Activated B cell treated with CpG ODN at 0.5 μM for 24 hours (primary cell): ENCODE data around the gene SARNP. TPM values are rescaled to one million over a fixed set of nuclear protein-coding genes. Genes with fewer than 3 reads are reported as not detected.
A peak's percentile ranks its signal among the peaks of the same experiment; 100 is the strongest.

ENCODE experiments used
- ATAC-seq: fragments of 200-7000 bp; cut with Tn5 transposase; one replicate; pipeline ENCODE4 v1.10.0; 2021; ENCODE audit warnings: low read depth, mild to moderate bottlenecking, moderate library complexity
- CTCF ChIA-PET: fragments of 350-600 bp; sonication (Branson Sonifier 250); formaldehyde crosslinking; loops from one replicate; lab custom pipeline; 2021; ENCODE audit warnings: antibody characterized with exemption; lab: Charles Lee
- POLR2A ChIA-PET: fragments of 350-600 bp; sonication (Branson Sonifier 250); formaldehyde crosslinking; loops from one replicate; lab custom pipeline; 2021; ENCODE audit warnings: antibody characterized with exemption; lab: Charles Lee
- DNase-seq: peaks from one replicate; pipeline ENCODE4 v3.0.0; 2022
- H3K27ac Mint-ChIP-seq: one replicate; pipeline ENCODE4 v1.8.0; 2020; ENCODE audit warnings: mixed read lengths
- H3K27me3 Mint-ChIP-seq: one replicate; pipeline ENCODE4 v1.8.0; 2021; ENCODE audit warnings: mixed read lengths
- H3K36me3 Mint-ChIP-seq: one replicate; pipeline ENCODE4 v1.8.0; 2021; ENCODE audit warnings: low read depth, mixed read lengths
- H3K4me1 Mint-ChIP-seq: one replicate; pipeline ENCODE4 v1.8.0; 2021; ENCODE audit warnings: mixed read lengths
- H3K4me3 Mint-ChIP-seq: one replicate; pipeline ENCODE4 v1.8.0; 2020; ENCODE audit warnings: mild to moderate bottlenecking, mixed read lengths
- H3K9me3 Mint-ChIP-seq: one replicate; pipeline ENCODE4 v1.8.0; 2020; ENCODE audit warnings: mixed read lengths
- intact Hi-C: fragments of 100-400 bp; cut with micrococcal nuclease; formaldehyde crosslinking; loops from one replicate; pipeline ENCODE4 v1.15.1; 2024
- total RNA-seq: library from RNA; stranded (reverse); gene quantifications from 2 replicates; pipeline ENCODE4 v1.2.3, GENCODE V29; 2022
- TF ChIP-seq, protein P1 (sequence below): fragments of 200-600 bp; IDR thresholded peaks from one replicate; pipeline ENCODE4 v1.8.0; 2022; ENCODE audit warnings: antibody characterized with exemption, mild to moderate bottlenecking

The SARNP gene
- total RNA-seq, 1 donor from 2014 or later = 53.6 TPM

DNA sequence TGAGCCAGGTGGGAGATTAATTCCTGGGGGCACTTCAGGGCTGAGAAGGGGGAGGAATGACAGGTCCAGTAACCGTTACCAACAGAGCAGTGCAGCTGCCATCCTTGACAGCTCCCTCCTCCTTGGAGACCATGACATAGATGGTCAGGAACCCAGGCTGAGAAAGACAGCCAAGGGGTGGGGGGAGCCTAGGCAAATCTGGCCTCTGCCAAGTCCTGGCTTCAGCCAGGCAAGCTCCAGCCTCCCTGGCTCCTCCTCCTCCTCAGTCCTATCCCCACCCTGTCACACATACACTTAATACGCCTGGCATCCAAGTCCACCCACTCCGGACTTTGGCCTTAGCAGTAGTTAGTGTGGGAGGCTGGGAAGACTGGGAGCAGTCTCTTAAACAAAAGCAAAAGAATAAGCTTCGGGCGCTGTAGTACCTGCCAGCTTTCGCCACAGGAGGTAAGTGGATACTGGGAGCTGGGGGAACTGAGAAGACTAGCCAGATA lies 97.4 kb downstream of the SARNP start, which contains the start of gene RDH5:
Gene RDH5, plus strand, starts transcription at position 323 of the 494 bp plus-strand sequence. CDS start 792 bp downstream, outside the sequence.
- intact Hi-C loops = no loop called here
- ChIA-PET CTCF (interaction anchor here (1.3 to 4.8 kb wide), 2 partner anchors 17 to 18 kb away, joined by 3 to 29 read pairs; no protein-coding TSS in a partner anchor), POLR2A (interaction anchor here (3.9 kb wide), 1 partner anchor 10 kb away, joined by 14 read pairs; the partner anchor contains the start of gene CD63)
- Mint-ChIP-seq H3K4me3 (no peak within 1 kb of the TSS), H3K4me1 (peaks cover 39% of the 10 kb centered on the region), H3K27me3 (peaks cover 2% of the 10 kb centered on the region), H3K27ac (no peak within 1 kb of the TSS), H3K9me3 (no peaks in the 10 kb centered on the region), H3K36me3 (peaks cover 25% of the 10 kb centered on the region)
- TF ChIP-seq, protein P1, sequence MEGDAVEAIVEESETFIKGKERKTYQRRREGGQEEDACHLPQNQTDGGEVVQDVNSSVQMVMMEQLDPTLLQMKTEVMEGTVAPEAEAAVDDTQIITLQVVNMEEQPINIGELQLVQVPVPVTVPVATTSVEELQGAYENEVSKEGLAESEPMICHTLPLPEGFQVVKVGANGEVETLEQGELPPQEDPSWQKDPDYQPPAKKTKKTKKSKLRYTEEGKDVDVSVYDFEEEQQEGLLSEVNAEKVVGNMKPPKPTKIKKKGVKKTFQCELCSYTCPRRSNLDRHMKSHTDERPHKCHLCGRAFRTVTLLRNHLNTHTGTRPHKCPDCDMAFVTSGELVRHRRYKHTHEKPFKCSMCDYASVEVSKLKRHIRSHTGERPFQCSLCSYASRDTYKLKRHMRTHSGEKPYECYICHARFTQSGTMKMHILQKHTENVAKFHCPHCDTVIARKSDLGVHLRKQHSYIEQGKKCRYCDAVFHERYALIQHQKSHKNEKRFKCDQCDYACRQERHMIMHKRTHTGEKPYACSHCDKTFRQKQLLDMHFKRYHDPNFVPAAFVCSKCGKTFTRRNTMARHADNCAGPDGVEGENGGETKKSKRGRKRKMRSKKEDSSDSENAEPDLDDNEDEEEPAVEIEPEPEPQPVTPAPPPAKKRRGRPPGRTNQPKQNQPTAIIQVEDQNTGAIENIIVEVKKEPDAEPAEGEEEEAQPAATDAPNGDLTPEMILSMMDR = no peak
- DNase-seq (no peak), ATAC-seq (no peak)

DNA sequence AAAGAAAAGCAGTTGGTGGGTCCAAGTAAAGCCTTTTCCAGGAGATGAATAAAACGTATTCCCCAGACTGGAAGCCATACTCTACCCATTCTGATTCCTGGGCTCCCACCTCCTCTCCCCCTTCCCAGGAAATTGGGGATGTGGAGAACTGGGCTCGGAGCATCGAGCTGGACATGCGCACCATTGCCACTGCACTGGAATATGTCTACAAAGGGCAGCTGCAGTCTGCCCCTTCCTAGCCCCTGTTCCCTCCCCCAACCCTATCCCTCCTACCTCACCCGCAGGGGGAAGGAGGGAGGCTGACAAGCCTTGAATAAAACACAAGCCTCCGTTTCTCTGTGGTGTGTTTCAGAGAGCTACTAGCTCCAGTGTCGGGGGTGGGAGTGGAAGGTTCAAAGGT lies 98.2 kb downstream of the SARNP start:
- no peak for ATAC-seq
- no peaks in the 10 kb centered on the region for H3K9me3 Mint-ChIP-seq
- intact Hi-C loops = no loop called here
- H3K4me3 Mint-ChIP-seq = no peak overlapping the region
- TF ChIP-seq, protein P1 = no peak
- CTCF ChIA-PET = interaction anchor here (4.8 kb wide), 1 partner anchor 18 kb away, joined by 29 read pairs; no protein-coding TSS in a partner anchor
- POLR2A ChIA-PET = interaction anchor here (3.9 kb wide), 1 partner anchor 10 kb away, joined by 14 read pairs; the partner anchor contains the start of gene CD63
- peaks cover 2% of the 10 kb centered on the region for H3K27me3 Mint-ChIP-seq
- H3K4me1 Mint-ChIP-seq = peaks cover 34% of the 10 kb centered on the region
- no peak overlapping the region for H3K27ac Mint-ChIP-seq
- DNase-seq = no peak
- H3K36me3 Mint-ChIP-seq = peaks cover 20% of the 10 kb centered on the region

DNA sequence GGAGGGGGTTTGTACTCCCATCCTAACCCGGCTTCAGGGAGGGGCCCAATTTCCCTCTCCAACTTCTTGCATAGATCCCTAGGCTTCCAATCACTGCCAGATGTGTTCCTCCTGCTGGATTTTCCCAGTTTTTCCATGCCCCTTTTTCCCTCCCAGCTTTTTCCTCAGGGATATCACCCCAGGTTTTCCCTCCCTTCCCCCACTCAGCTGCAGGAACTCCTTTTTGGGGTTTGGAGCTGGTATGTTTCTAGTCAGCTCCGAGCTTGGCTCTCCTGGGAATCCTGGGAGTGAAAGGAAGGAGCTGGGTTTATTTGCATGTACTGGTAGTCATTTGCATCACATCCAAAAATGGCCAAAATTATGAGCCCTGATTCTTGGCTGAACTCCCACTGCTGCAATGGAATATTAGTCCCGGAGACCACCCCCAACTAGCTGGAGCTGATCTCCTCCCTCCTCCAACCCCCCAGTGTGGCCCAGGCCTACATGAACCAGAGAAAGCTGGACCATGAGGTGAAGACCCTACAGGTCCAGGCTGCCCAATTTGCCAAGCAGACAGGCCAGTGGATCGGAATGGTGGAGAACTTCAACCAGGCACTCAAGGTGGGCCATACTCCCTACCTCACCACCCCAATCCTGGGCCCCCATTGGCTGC lies 98.8 kb downstream of the SARNP start:
- intact Hi-C loops = no loop called here
- no peak for DNase-seq
- TF ChIP-seq, protein P1 = no peak
- CTCF ChIA-PET = interaction anchor here (1.7 to 4.8 kb wide), 3 partner anchors 12 to 62 kb away, joined by 4 to 29 read pairs (median 15); no protein-coding TSS in a partner anchor
- Mint-ChIP-seq H3K4me3 (no peak overlapping the region), H3K9me3 (no peaks in the 10 kb centered on the region), H3K27ac (no peak overlapping the region), H3K36me3 (peaks cover 17% of the 10 kb centered on the region), H3K27me3 (peaks cover 2% of the 10 kb centered on the region), H3K4me1 (peaks cover 34% of the 10 kb centered on the region)
- ATAC-seq = no peak
- POLR2A ChIA-PET = interaction anchor here (3.9 kb wide), 1 partner anchor 11 kb away, joined by 14 read pairs; the partner anchor contains the start of gene CD63

DNA sequence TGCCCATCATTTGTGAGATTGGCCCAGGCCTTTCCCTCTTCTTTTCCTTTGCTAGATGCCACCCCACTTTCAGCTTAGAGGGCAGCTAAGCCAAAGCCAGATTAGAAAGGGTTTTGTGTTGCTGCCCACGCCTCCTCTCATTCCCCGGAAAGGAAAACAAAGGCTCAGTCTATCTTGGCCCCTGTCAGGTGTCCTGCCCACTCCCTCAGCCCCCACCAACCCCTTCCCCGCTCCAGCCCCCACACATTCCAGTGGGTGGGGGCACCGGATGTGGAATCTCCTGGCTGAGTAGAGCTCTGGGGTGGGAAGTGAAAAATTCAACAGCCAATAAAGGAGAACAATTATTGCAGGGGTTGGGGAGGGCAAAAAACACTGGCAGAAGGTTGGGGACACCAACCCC lies 99.5 kb downstream of the SARNP start:
- Mint-ChIP-seq H3K27me3 (peaks cover 2% of the 10 kb centered on the region), H3K27ac (peak overlapping the region; percentile 30), H3K36me3 (peaks cover 15% of the 10 kb centered on the region), H3K4me3 (peak overlapping the region; percentile 92), H3K9me3 (no peaks in the 10 kb centered on the region), H3K4me1 (peaks cover 34% of the 10 kb centered on the region)
- ChIA-PET POLR2A (interaction anchor here (1.3 to 3.9 kb wide), 2 partner anchors 12 to 256 kb away, joined by 3 to 14 read pairs; partner anchors contain the start of genes CD63 and RAB5B), CTCF (interaction anchor here (1.7 to 4.8 kb wide), 3 partner anchors 11 to 62 kb away, joined by 4 to 29 read pairs (median 15); no protein-coding TSS in a partner anchor)
- TF ChIP-seq, protein P1 = no peak
- intact Hi-C loops = no loop called here
- DNase-seq = no peak
- no peak for ATAC-seq
